Ureter (tissue), 1 donor: ENCODE data around the gene APBA2. TPM values are rescaled to one million over a fixed set of nuclear protein-coding genes. Genes with fewer than 3 reads are reported as not detected.

ENCODE experiments used
- DNase-seq: peaks from one replicate; pipeline ENCODE4 v3.0.0-alpha.2; 2020; ENCODE audit warnings: low spot score
- total RNA-seq: library from RNA; stranded (reverse); gene quantifications from one replicate; pipeline ENCODE4 v1.2.4, GENCODE V29; 2023
- donor health status: DM: yes; HTN: yes; CAD: no.

The APBA2 gene
- total RNA-seq, 1 donor from 2014 or later = 9.5 TPM

- DNase-seq = no peak
Measured at GRCh38 chr15:29133791-29134190, 248.0 kb downstream of the APBA2 start.

- no peak for DNase-seq
Measured at GRCh38 chr15:29134239-29134638, 248.5 kb downstream of the APBA2 start.

- DNase-seq = no peak
Measured at GRCh38 chr15:29134641-29135308, 249.0 kb downstream of the APBA2 start.

GRCh38 chr15:29135309-29135657, 249.5 kb downstream of the APBA2 start:
- DNase-seq = no peak

- DNase-seq = no peak
Measured at GRCh38 chr15:29135702-29136646, 250.2 kb downstream of the APBA2 start.

GRCh38 chr15:29138260-29138659, 252.5 kb downstream of the APBA2 start:
- no peak for DNase-seq

- DNase-seq = no peak
Measured at GRCh38 chr15:29139072-29139471, 253.3 kb downstream of the APBA2 start.

GRCh38 chr15:29139540-29140459, 254.0 kb downstream of the APBA2 start:
- DNase-seq = no peak

- no peak for DNase-seq
Measured at GRCh38 chr15:29140475-29141307, 254.9 kb downstream of the APBA2 start.

- DNase-seq = no peak
Measured at GRCh38 chr15:29141308-29142128, 255.7 kb downstream of the APBA2 start.

- DNase-seq = no peak
Measured at GRCh38 chr15:29142129-29142747, 256.5 kb downstream of the APBA2 start.

- no peak for DNase-seq
Measured at GRCh38 chr15:29143293-29143692, 257.5 kb downstream of the APBA2 start.

GRCh38 chr15:29143909-29144635, 258.3 kb downstream of the APBA2 start:
- no peak for DNase-seq

GRCh38 chr15:29149738-29150075, 263.9 kb downstream of the APBA2 start:
- no peak for DNase-seq

GRCh38 chr15:29150515-29151483, 265.0 kb downstream of the APBA2 start:
- DNase-seq = no peak

- no peak for DNase-seq
Measured at GRCh38 chr15:29151484-29151857, 265.7 kb downstream of the APBA2 start.

- no peak for DNase-seq
Measured at GRCh38 chr15:29156521-29156920, 270.7 kb downstream of the APBA2 start.
